ENCODE data around the gene ZNF362.
"Not testable (repeated sequence)": the region's sequence is repeated elsewhere in the genome, so short reads cannot be mapped to it uniquely, and the experiment has no call there.

ZNF362 gene

DNA sequence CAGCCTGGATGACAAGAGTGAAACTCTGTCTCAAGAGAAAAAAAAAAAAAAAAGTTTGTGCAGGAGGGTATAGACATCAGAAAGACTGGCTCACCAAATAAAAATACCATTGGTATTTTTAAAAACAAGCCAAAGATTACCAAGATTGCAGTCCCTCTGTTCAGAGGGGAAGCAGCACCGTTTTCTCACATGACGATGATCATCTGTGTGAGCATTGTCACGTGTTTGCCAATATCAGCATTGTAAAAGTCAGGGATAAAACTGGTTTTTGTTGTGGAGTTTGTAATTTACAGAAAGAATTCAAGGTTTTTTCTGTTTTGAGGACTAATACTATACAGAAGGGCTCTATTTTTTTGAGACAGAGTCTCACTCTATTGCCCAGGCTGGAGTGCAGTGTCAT lies 26.5 kb downstream of the ZNF362 start:
- DNase-seq, result no peak

DNA sequence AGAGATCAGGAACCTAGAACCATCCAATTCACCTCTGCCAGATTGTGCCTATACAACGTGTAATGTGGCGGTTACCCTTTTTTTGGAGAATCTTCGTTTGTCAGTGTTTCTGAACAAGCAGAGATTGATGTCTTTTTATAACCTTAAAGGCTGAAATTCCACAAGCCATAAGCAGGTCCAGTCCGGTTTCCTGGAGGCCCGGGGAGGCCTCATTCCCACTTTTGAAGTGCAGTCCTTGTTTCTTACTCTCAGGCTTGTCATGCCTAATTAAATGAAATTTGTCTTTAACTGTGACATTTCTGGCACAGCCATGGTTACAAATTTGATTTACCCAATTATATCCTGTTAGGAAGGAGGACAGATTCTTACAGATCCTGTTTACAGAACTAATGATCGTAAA lies 27.8 kb downstream of the ZNF362 start:
- DNase-seq, result no peak

DNA sequence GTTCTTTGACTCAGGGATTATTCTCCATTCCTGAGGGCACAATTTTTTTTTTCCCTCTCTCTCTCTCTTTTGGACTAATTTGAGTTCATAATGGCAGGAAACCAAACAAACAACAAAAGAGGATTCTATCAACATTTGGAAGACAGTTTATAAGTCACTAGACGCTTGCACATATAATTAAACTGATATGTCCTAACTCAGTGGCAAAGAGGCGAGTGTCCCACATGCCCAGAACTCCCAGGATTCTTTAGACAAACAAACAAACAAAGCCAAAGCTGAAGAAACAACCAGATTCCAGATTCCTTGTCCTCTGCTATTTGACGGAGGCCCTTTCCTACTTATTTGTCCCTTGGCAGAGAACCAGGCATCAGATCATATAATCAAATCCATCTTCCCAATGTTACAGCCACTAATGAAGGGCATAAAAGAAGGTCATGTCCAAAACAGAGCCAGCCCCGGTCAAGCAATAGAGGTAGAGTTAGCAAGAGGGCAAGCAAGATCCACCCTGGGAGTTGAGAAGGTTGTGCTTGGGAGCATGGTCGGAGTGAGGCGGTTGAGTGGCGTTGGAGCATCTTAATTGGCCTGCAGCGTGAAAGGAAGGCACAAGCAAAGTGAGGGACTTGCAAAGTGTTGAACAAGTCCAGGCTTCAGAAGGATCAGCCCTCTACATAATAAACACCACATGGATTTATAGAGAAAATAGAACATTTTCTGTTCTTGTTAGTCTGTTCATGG lies 30.3 kb downstream of the ZNF362 start:
- no peak for DNase-seq

DNA sequence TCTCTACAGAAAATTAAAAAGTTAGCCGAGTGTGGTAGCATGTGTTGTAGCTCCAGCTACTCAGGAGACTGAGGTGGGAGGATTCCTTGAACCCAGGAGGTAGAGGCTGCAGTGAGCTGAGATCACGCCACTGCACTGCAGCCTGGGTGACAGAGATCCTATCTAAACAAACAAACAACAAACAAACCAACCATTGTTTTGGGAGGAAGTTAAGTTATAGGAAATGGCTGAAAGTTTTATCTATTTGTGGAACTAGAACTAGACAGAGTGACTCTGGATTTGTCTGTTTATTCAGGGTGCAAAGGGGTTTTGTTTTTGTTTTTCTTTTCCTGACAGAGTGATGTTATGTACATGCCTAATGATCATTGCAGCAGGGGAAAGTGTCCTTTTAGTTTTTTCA lies 31.0 kb downstream of the ZNF362 start:
- no peak for DNase-seq

DNA sequence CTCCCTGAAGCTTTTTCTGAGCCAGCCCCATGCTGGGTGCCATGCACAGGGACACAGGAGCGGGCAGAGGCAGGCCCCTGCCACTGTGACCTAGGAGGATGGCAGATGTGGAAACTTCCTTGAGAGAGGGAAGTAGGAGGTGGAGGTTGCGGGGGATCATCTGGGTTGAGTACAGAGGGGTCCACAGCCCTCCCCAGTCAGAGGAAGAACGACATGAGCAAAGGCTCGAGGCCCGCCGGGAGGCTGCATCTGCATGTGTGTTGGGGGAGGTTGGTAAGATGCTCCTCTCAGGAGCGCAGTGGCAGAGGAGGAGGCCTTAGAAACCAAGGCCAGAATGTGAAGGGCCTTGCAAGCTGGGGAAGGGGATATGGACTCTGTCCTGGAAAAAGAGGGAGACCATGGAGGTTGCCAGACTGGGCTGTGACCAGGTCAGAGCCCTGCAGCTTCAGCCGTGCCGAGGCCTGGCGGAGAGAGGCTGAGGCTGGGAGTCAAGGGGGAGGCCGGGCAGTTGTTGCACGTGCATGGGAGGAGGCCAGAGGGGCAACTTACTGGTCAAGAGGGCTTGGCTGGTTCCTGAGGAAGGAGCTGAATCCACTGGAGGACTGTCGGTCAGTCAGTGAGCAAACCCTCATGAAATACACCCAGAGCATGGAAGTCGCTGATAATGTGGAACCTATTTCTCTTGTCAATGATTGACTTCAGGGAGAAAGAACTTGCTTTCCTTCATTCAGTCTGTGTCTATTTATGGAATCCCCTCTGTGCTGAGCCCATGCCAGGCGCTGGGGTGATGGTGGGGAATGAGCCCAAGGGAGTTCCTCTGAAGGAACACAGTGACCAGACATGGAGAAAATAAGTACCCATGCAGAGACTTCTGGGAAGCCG lies 32.9 kb downstream of the ZNF362 start:
- DNase-seq, result peak in 1 of 56 donors; percentile 22

DNA sequence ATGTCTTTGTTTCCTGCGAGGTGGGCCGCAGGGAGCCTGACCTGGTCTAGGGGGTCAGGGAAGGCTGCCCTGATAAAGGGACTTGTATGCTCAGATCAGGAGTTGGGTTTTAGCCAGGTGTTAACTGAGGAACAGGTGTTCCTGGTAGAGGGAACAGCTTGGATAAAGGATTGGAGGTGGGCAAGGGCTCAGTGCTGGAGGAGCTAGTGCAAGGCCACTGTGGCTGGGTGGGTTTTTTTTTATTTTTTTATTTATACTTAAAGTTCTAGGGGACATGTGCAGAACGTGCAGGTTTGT lies 33.5 kb downstream of the ZNF362 start:
- no peak for DNase-seq

GRCh38 chr1:33290615-33291014 lies 34.3 kb downstream of the ZNF362 start:
- DNase-seq, result not testable (repeated sequence)

DNA sequence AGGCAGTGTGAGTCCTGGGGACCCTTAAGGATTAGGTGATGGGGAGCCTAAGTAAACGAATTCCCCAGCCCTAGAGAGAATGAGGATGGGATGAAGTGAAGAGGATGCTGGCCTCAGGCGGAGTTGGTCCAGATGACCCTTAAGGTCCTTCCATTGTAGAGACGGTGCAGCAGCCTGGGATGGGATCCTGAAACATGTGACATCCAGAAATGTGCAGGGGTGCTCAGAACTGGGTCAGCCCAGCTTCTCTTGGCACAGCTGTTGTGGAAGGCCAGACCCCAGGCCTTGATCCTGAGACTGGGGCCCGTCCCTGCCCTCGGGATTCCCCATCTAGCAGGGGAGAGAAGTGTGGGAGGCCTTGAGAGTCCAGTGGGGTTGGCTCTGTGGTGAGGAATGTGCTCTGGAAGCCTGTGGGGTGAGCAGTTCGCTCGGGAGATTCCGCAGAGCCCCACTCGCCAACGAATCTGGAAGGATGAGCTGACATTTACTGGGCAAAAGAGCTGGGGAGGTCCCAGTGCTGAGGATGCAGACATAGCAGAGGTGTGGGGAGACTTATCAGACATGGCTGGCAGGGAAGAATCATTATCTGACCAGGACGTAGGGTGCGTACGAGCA lies 36.5 kb downstream of the ZNF362 start:
- no peak for DNase-seq

DNA sequence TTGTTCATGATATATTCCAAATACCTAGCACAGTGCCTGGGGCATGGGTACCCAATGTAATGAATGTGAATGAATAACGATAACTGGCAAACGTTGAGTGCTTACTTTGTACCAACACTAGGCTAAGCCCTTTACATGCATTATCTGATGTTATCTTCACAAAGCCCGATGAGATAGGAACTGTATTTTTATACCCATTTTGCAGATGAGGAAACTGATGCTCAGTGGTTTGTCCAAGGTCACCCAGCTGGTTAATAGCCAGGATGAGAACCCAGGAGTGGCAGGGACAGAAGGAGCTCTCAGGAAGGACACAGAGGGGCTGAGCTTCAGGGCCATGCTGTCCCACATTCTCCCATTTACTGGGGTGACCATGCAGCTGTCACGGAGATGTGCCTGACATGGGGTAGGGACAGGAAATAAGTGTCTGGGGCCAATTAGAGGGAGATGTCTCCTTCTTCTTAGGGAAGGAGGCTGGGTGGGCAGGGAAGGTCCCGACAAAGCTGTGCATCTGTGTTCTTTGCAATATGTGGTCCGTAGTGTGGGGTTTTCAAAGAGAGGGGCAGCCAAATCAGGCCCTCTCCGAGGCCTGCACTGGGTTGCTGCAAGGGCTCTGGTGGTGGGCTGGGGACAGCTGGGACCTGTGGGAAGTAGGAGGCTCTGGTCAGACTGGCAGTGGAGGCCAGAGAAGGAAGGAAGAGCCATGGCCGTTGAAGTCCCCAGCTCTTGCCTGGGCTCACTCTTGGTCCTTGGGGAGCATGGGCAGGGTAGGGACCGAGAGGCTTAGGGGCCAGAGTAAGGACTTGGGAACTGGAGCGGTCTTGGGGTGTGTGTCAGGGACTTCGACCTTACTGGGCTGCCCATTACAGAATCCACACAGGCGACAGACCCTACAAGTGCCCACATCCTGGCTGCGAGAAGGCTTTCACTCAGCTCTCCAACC lies 38.0 kb downstream of the ZNF362 start:
- no peak for DNase-seq

DNA sequence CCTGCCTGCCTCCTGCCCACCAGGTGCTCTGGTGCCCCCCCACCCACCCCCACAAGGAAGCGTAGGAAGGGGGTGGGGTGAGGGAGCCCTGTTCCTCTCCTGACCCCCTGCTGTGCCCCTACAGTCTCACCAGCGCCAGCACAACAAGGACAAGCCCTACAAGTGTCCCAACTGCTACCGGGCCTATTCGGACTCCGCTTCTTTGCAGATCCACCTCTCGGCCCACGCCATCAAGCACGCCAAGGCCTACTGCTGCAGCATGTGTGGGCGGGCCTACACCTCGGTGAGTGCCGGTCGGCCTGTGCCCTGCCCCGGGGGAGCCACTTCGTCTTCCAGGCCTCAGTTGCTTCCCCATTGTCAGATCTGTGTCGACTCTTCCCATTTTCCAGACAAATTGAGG lies 38.7 kb downstream of the ZNF362 start:
- no peak for DNase-seq

DNA sequence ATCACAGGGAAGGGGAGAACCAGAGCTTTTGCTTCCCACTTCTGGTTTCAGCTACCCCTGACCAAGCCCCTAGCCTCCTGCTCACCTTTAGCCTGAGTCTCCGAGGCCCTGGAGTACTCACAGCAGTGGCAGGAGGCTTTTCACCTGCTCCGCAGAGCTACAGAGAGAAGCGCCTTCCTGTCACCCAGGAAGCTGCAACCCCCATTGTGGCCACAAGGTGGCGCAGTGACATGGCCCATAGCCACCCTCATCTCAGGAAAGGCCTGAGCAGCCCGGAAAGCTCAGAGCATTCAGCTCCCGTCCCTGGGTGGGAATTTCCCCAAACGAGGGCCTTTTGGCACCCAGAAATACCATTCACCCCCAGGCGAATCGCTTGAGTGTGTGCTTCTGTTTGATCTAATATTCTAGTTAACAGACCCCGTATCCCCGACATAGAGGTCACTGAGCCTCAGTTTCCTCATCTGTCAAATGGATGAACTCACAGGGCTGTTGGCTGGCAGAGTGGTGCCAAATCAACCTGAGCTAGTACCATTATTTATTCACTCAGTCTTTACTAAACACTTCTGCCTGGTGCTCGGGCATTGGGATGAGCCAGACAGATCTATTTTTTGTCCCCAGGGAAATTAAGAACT lies 39.3 kb downstream of the ZNF362 start:
- peak in 54 of 56 donors; percentile 11 to 94 (median 72) for DNase-seq

GRCh38 chr1:33296082-33296458 lies 39.8 kb downstream of the ZNF362 start:
- no peak for DNase-seq

- no peak for DNase-seq
Measured at GRCh38 chr1:33296824-33297223, 40.5 kb downstream of the ZNF362 start.

GRCh38 chr1:33297911-33298622 lies 41.8 kb downstream of the ZNF362 start:
- no peak for DNase-seq

DNA sequence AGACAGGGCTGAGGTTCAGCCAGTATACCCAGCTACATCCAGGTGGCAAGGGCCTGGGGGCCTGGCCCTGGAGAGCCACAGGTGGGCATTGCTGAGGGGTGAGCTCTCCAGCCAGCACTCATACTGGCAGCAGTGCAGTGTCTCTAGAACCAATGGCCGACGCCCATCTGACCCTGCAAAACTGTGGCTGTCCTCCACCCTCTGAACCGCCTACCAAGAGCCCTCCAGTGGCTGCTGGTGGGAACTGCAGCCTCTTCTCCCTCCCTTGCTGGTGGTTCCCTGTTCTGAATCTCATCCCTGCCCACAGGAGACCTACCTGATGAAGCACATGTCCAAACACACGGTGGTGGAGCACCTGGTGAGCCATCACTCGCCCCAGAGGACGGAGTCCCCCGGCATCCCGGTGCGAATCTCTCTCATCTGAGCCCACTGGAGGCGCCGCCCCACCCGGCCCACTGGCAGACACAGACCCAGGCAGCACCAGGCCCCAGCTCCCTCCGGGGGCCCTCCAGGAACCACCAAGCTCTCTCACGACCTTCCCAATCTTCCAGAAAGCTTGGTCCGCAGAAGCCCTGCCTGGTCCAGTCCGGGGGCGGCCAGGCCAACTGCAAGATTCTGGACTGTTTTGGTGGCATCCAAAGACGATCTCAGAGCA lies 42.5 kb downstream of the ZNF362 start:
- DNase-seq, result peak in 27 of 56 donors; percentile 4 to 60 (median 20)

DNA sequence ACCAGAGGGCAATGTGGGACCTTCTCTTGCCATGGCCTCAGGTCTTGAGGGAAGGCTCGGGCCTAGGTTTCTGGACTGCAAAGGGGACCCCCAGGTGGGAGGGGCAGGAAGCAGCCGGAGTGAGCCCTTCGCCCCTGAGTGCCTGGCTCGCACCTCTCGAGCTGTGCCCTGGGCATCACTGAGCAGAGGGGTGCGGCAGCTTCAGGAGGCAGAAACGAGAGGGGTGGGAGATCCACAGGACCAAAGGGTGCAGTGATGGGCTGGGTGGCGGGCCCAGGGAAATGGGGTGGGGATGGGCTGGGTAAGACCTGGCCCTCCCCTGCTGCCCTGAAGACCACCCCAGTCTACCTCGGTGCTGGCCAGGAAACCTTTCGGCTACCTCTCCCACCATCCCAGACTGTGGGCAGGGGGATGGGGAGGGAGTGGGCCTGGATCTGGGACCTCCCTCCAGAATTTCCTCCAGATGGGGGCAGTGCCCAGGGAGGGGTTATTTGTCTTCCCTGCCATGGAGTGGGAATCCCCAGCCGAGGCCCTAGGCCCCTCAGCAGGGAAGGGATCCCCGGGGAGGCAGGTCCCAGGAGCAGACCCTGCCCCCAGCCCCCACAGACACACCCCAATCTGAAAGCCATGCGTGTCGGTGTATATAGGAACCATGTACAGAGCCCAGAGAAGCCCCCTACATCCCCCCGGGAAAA lies 43.3 kb downstream of the ZNF362 start:
- no peak for DNase-seq

DNA sequence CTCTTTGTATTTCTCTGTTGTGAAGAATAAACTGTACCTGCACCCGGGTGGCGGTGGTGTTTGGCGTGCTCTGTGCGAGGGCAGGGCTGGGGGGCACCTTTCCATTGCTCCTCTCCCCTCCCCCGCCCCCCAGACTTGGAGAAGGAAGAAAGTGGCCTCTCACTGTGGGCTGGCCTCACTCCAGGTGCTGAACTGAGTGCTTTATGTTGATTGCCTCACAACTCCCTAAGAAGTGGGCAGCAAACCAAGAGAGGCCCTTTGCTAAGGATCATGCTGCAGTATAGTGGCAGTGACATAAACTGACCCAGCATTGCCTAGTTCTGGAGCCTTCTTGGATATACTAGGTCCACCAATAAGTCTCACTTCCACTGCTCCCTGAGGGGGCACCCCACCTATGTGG lies 44.4 kb downstream of the ZNF362 start:
- DNase-seq, result peak in 3 of 56 donors; percentile 14 to 21 (median 18)

GRCh38 chr1:33301273-33301984 lies 45.1 kb downstream of the ZNF362 start:
- no peak for DNase-seq
